Stimulated activated CD8-positive, alpha-beta memory T cell treated with anti-CD3 and anti-CD28 coated beads, Interleukin-2, amount 100 ng/mL, for 1 hour (primary cell): ENCODE data around the gene TCF7.
A peak's percentile ranks its signal among the peaks of the same experiment; 100 is the strongest.

ENCODE experiments used
- DNase-seq, 2 donors: peaks; one replicate each; pipeline ENCODE4 v3.0.0-alpha.2; 2020; ENCODE audit warnings: low read depth in 2 of 2

TCF7 gene

DNA sequence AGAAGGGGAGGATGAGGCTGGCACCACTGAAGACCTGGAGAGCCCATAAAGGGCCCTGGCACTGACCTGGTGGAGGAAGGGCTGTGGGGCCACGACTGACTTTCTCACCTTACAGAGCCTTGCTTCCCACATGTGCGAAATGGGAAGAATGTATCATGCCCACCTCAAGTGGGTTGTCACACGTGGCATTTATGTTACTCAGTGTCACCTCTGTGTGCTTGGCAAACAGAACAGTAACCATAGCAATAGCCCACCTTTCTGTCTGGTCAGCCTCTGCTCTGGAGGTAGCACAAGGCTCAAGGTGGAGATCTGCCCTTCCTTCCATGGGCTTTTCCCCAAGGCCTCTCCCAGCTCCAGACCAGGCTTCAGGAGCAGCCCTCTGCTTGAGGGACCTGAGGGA is 16.7 kb downstream of the TCF7 start:
- DNase-seq = no peak

DNA sequence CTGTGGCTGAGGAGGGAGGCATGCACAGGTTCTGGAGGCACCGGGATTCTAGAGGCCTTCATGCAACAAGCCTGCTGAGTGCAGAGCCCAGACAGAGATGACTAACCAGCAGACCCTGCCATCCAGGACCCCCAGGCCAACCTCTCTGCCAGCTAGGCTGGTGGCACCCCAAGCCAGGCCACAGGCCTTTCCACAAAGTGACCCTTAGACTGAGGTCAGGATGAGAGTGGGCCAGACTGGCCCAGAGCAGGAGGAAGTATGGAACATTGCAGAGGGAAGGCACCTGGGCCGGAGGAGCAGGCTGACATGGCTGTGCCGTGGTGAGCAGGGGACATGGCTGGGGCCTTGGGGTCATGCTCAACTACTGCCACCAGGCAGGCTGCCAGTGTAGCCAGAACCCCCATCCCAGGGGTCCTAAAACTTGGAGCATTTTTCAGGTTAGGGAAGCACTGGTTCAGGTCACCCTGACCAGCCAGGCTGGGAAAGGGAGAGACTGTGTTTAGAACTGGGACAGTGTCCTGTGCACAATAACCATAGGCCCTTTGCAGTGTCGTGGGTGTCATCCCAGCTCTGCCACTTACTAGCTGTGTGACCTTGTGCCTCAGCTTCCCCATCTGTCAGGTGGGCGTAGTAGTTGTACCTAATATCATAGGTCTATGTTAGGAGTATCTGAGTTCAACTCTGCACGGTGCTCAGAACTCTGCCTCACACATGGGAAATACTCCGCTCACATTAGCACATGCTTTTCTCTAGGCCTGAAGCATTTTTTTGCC is 17.3 kb downstream of the TCF7 start:
- no peak for DNase-seq

DNA sequence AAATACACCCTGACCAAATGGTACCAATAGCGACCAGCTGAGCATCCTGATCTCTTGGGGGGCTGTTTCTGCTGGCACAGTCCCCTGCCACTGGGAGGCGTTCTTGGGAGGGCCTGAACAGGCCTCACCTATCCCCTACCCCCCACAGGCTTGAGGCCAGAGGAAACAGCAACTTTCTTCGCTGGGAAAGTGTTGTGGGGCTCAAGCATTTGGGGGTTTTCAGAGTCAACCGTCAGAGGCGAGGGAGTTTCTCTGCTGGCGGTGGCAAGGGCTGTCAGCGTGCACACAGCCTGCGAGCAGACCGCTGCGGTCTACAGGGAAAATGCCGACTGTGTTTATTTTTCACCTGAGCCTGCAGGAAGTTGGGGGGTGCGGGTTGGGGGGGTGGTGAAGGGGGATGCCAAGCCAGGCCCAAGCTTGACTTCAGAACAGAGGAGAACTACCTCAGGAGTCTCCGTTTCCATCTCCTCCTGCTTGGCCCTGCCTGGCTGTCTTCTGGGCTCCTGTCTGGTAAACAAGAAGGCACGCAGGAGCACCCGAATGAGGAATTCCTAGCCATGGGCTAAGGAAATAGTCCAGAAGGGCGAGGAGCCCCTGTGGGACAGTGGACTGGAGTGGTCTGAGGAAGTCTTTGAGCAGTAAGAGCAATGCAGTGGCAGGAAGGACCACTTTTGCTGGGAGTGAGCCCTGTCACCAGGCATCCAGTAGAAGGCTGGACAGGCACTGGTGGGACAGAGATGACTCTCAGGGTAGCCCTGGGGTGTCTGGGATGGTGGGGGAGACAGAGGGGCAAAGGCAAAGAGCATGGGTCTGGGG is 18.1 kb downstream of the TCF7 start:
- peak; percentile 62 for DNase-seq

DNA sequence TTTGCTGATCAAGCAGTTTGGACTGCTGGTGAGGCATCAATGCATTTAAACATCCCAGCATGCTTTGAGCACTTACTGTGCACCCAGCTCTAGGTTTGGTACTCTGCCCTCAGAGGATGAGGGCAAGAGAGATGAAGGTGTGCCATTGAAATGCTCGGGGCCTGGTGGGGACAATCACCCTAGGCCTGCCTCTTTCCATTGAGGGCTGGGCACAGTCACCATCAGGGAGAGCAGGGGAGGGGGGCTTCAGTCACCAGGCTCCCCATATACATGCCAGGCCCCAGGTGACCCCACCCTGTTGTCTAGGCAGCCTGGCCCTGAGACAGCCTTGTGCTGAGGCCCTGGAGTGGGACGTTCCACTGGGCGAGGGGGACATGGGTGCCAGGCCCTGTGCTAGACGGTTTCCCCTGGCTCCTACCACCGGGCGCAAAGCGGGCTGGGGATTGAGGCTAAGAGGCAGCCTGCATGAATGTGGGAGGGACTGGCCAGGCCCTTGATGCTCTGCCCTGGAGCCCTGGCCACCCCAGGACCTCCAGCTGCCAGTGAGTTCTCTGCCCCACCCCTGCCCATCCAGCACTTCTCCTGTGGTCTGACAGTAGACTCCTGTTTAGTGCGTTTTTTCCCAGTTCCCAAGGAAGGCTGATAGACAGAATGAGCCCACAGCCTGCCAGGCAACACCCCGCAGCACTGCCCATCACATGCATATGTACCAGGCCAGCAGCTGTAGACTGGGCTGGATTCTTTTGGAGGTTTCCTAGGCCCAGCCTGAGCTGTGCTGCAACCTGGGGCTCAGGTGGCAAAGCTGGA is 18.9 kb downstream of the TCF7 start:
- DNase-seq = no peak

DNA sequence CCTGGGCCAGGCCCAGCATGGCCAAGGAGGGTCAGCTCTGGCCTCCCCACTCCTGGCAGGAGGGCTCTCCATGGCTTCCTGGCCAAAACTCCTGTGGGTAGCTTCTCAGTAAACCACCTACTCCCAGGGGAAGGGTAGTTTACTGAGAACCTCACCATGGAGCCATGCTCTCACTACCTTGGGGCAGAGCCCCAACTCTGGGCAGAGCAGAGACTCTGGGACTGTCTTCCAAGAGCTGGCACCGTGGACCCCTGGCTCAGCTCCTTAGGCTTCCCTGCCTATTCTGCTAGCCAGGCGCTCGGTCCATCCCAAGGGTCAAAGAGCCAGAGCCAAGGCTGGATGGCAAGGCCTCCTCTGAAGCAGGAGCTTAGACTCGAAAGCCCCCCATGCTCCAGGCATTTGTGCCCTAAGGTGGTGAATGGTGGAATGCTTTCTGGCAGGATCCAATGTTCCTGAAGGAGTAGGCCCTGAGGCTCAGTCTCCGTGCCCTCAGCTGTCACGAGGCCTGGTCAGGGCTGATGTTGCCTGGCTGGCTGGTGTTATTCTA is 19.6 kb downstream of the TCF7 start:
- DNase-seq = no peak

GRCh38 chr5:134135091-134135655 is 20.7 kb downstream of the TCF7 start:
- no peak for DNase-seq

DNA sequence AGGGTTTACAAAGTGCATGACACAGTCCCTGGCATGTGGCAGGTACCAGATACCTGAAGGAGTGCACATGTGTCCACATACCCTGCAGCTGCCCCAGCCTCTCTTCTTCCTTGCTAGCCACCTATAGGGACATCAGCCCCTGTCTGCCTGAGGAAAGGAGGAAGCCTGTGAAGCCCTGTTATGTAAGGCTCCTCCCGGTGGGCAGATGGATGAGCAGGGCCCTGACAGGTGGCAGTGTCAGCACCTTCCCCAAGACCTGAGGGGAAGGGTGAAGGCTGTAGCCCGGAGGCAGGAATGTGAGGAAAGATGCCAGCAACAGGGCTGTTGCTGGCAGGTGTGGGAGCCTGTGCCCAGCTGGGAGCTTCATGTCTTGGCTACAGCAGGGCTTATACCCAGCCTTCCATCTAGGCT is 21.7 kb downstream of the TCF7 start:
- no peak for DNase-seq

- no peak for DNase-seq
Measured at GRCh38 chr5:134136771-134137170, 22.3 kb downstream of the TCF7 start.

DNA sequence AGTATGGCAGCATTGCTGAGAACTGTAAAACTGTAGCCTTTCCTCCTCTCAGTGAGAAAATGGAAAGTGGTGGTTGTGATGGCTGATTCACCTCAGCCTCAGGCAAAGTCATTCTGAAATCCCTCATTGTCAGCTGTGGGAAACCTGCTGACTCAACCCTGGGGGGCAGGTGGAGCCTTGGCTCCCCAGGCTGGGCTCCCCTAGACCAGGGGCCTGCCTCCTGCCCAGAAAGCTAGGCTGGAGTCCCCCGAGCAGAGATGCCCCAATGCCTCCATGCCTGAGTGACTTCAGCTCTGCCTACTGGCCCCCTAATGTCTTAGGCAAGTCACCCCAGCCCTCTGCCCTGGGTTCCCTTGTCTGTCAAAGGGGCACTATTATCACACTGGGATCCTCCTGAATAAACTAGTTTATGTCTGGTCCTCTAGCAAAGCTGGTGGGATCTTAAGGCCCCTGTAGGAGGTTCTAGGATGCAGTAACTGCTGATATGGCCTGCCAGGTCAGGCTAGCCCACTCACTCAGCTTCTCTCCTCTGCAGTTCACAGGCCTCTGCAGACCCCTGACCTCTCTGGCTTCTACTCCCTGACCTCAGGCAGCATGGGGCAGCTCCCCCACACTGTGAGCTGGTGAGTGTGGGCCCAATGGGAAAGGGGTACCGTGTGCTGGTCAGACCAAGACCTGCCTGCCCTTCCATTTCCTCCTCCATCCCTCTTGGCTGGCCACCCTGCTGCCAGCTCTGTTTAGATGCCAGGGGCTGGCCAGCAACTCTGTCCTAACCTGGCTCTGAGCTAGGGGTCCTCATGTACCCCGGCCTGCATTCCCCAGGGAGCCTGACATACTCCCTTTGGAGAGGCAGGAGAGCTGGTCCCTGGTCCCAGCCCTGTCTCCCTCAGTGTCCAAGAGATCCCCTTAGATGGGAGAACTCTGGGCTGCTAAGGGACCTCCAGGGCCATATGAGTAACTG is 24.2 kb downstream of the TCF7 start:
- DNase-seq = no peak

GRCh38 chr5:134139377-134139851 is 24.9 kb downstream of the TCF7 start:
- no peak for DNase-seq

DNA sequence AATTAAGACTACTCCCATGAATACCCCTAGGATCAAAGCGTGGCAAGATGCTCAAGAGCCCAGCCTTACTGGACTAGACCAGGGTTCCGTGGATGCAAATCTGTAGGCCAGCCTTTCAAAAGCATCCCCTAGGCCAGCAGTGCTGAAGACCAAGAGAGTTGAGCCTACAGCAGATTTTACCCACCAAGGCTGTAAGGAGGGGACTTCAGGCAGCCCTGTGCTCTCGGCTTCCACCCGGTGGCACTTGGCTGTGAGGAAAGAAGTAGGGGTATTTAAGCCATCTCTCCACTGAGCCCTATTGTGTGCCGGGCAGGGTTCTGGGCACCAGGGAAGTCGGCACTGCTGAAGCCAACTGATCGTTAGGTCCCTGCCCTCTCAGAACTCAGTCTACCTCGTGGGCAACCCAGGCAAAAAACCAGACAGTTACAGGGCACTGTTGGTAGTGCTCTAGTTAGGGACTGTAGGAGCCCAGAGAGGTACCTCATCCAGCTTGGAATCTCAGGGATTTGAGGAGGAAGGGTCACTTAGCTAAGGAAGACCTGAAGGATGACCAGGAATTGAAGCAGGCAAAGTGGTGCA is 25.5 kb downstream of the TCF7 start:
- no peak for DNase-seq

DNA sequence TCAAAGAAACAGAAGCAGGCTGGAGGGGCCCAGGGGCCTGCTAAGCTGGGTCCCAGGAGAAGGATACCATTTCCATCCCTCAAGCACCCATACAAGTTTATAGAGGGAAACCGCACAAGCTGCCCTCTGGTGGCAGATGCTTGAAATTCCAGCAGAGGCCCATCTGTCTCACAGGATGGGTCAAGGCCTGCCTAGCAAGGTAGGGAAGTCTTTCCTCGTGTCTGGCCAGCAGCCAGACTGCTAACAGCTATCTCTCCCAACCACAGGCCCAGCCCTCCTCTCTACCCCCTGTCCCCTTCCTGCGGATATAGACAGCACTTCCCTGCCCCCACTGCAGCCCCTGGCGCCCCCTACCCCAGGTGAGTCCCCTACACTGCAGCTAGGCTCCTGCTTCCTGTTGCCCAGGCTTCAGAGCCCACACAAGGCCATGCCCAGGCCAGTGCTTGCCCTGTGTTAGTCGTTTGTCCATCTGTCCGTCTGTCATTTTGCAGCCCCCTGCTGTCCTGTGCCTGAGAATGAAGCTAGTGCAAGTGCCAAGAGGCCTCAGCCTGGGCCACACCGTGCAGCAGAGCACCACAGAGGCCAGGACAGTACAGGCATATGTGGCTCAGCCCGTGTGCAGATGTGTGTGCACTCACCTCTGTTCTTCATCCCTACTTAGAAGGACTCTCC is 26.2 kb downstream of the TCF7 start:
- peak in 1 of 2 donors; percentile 44 for DNase-seq

DNA sequence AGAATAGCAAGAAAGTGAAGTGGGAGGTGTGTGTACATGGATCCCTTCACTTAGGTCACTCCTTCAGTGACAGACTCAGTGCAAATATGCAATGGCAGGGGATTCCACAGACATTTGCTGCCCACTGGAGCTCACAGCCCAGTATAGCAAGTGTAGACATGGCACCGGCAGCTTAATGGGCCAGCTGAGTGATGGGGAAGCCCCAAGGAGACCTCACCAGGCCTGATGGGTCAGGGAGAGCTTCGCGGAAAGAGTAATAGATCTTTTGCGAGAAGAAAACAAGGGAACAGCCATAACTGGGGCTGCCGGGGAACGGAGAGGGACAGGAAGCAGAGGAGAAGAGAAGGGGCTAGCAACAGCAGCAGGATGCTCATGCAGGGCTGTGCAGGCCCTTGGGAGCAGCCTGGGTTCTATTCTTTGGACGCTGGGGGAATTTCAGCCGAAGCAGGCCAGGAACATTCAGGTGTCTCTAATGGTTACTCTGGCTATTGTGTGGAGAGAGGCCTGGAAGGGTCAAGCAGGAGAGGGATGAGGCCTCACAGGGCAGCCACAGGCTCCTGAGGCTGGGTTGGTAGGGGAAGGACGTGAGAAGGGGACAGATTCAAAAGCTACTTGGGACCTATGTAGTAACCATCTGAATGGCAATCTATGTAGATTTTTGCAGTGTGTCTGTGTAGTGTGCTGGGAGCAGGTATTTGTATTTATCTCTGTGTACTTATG is 27.0 kb downstream of the TCF7 start:
- DNase-seq = no peak

DNA sequence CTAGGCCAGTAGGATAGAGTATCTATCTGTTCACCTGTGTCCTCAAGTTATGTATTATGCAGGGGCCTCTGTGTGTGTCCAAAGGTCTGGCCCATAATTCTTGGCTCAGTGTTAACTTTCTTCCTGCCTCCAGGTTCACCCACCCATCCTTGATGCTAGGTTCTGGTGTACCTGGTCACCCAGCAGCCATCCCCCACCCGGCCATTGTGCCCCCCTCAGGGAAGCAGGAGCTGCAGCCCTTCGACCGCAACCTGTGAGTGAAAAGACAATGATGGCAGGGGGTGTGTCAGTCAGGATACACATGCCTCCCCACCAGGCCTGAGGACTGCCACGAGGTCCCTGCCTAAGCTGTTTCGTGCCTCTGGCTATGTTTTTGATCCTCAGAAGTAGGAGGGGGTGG is 27.6 kb downstream of the TCF7 start:
- DNase-seq = no peak

DNA sequence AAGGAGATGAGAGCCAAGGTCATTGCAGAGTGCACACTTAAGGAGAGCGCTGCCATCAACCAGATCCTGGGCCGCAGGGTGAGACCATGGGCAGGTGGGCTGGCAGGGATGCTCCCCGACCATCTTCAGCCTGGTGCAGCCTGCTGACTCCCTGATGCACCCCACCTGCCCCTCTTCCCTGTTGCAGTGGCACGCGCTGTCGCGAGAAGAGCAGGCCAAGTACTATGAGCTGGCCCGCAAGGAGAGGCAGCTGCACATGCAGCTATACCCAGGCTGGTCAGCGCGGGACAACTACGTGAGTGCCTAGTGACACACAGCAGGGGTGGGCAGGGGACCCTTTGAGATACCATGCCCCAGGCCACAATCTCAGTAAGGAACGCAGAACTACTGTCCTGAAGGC is 28.3 kb downstream of the TCF7 start:
- DNase-seq = no peak

DNA sequence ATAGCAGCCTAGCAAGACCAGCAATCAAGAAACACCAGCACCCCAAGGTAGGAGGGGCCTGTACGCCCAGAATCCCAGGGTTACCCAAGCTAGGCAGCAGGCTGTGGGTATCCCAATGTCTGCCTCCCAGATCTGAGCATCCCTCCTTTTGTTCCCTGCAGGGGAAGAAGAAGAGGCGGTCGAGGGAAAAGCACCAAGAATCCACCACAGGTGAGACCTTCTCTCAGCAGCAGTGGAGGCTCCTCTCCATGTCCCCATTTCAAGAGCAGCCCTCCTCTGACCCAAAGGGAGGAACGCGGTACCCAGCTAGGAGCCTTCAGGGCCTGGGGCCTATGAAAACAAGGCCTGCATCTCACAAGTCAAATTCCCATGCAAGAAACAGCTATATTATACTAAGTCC is 28.9 kb downstream of the TCF7 start:
- no peak for DNase-seq

DNA sequence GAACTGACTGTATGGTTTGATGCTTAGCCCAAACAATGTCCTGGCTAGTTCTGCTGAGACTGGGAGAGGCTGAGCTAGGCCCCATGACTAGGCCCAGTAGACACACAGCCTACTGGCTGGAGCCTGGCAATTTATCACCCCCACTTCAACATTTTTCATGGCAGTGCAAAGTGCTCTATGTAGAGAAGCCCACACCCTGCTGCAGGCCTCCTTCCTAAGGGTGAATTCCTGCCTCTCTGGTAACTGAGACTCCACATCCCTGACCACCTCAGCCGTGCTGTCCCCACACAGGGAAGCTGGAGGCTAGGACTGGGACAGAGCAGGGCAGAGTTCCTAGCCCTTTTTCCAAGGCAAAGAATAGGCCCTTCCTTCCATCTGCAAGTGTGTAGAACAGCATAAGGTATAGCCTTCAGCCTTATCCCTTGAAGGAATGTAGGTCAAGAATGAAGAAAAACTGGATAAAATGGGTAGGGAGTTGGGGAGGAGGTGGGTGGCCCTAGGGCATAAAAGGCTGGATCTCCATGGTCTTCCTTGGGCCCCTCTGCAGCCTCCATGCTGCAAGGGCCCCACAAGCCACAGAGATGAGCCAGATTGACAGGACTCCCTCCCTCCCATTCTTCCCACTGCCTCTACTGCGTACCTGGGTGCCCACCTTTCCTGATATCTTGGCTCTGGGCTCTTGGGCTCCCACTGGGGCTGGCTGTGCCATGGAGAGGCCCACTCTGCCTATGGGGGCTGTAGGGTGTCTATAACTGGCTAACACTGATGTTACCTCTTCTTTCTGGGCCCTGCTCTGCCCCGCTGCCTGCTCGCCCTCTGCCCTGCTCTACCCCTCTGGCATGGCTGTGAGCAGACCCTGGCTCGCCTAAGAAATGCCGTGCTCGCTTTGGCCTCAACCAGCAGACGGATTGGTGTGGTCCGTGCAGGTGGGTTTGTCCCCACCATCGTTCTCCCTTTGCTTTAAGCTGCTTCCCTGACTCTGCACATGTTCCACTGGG is 29.8 kb downstream of the TCF7 start:
- DNase-seq = no peak
